ENCODE data around the gene ZNF507.

The ZNF507 gene

DNA sequence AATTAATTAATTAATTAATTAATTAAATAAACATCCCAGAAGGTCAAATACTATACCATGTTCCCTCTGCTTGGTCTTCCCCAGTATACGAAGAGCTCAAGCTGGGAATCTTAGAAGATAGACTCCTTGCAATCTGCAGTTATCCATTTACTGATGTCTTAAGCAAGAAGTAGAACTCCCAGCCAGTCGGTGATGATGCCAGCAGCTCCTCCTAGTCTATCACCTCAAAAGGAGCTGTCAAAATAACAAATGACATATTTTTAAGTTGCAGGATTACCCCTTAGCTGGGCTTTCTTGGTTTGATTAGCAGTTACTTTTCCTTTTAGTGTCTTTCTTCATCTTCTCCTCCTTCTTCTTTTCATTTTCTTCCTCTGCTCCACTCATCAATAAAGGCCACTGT lies 6.0 kb upstream of the ZNF507 start:
- in situ Hi-C loops (cut with MboI; ENCODE audit: low pct_unique_long_range_greater_than_20kb, low sequenced_read_pairs, unreplicated experiment) = no loop called here
- TF ChIP-seq, protein P1, sequence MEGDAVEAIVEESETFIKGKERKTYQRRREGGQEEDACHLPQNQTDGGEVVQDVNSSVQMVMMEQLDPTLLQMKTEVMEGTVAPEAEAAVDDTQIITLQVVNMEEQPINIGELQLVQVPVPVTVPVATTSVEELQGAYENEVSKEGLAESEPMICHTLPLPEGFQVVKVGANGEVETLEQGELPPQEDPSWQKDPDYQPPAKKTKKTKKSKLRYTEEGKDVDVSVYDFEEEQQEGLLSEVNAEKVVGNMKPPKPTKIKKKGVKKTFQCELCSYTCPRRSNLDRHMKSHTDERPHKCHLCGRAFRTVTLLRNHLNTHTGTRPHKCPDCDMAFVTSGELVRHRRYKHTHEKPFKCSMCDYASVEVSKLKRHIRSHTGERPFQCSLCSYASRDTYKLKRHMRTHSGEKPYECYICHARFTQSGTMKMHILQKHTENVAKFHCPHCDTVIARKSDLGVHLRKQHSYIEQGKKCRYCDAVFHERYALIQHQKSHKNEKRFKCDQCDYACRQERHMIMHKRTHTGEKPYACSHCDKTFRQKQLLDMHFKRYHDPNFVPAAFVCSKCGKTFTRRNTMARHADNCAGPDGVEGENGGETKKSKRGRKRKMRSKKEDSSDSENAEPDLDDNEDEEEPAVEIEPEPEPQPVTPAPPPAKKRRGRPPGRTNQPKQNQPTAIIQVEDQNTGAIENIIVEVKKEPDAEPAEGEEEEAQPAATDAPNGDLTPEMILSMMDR (IDR thresholded peaks at IDR 0.05; ENCODE audit: extremely low read depth, insufficient read depth, missing control alignments) = no peak
- DNase-seq (ENCODE audit: low spot score) = no peak

DNA sequence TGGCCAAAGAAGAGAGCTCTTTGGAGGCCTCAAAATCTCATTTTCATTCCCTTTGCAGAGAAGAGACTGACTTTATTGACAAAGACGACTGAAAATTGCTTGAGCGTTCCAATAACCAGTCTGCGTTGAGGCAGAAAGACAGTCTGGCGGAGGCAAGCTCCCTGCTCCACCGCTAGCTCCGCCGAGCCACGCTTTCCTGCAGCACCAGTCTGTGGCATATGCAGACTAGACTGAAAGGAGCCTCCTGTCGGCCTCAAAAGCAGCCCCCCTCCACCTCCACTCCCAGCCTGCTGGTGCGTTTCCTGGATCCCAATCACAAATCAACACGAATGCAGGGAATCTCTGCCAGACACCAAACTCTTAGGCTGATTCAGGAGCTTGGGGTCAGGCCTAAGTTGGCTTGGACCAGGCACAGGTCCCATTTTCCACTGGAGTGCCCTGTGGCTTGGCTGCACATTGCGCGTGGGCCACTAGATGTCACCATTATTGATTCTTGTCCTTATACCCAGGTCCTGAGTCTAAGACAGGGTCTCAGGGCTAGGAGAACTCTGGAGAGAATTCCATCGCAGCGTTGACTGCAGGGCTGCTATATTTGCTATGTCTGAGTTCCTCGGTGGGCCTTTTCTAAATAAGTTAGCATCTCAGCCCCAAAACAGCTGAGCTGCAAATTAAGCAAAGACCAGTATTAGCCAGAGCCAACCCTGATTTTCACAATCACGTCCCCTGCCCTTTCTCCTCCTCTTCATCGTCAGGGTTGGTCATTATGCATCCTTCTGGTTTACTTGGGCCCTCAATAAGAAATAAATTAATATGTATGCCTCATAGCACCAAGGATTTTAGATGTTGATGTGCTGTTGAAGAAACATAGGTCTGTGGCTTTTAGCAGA lies 5.2 kb upstream of the ZNF507 start:
- TF ChIP-seq, protein P1 (IDR thresholded peaks at IDR 0.05; ENCODE audit: extremely low read depth, insufficient read depth, missing control alignments) = peak; percentile 84
- DNase-seq (ENCODE audit: low spot score) = peak; percentile 61
- in situ Hi-C loops (cut with MboI; ENCODE audit: low pct_unique_long_range_greater_than_20kb, low sequenced_read_pairs, unreplicated experiment) = no loop called here

DNA sequence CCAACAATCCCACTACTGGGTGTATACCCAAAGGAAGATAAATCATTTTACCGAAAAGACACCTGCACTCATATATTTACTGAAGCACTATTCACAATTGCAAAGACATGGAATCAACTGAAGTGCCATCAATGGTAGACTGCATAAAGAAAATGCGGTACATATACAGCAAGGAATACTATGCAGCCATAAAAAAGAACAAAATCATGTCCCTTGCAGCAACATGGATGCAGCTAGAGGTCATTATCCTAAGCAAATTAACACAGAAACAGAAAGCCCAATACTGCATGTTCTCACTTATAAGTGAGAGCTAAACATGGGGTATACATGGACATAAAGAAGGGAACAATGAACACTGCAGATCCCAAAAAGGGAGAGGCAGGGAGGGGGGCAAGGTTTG lies 2.7 kb upstream of the ZNF507 start:
- in situ Hi-C loops (cut with MboI; ENCODE audit: low pct_unique_long_range_greater_than_20kb, low sequenced_read_pairs, unreplicated experiment) = no loop called here
- no peak for DNase-seq (ENCODE audit: low spot score)
- TF ChIP-seq, protein P1 (IDR thresholded peaks at IDR 0.05; ENCODE audit: extremely low read depth, insufficient read depth, missing control alignments) = no peak

DNA sequence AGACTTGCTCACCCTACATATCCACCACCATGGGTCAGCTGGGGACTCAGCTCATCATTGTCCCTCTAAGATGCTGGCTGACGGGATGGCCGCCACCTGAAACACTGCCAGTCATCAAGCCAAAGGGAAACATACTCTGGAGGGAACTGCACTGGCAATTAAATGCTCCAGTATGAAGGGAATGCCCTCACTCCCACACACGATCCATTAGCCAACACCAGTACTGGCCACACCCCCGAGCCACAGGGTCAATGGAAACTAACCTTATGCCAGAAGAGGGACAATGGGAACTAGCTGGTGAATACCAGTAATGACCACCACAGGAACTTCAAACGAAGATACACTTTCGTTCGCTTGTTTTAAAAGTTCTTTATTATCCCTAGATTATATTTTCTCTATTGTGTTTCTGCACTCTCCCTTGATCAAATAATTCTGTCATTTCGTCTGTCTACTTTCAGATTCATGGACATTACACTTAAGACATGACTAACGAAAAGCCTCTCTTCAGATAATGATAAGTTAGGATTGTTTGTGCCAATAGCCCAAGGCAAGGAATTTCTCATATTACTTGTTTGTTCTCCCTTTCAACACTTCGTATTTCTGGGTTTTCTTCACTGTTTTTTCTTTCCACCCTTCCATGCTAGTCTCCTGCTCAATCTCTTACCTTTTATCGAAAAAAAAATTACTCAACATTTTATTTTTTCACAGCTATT lies 1.7 kb upstream of the ZNF507 start:
- TF ChIP-seq, protein P1 (IDR thresholded peaks at IDR 0.05; ENCODE audit: extremely low read depth, insufficient read depth, missing control alignments) = no peak
- no peak for DNase-seq (ENCODE audit: low spot score)
- in situ Hi-C loops (cut with MboI; ENCODE audit: low pct_unique_long_range_greater_than_20kb, low sequenced_read_pairs, unreplicated experiment) = no loop called here

DNA sequence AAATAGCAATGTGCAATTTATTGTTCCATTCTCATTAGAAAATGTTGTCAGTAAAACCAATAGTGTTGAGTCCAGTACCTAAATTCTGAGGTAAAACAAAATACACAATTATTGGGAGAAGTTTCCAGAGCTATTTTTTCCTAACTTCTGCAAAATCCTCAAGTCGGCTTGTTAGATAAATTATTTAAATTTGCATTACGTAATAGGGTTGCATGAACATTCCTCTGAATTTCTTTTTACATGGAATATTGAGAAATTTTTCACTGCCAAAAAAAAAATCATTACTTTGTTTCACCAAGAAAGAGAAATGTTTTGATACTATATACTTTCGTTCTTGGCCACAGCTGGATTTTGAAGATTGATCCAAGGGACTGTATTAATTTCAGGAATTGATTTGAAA lies 1.5 kb downstream of the ZNF507 start:
- TF ChIP-seq, protein P1 (IDR thresholded peaks at IDR 0.05; ENCODE audit: extremely low read depth, insufficient read depth, missing control alignments) = no peak
- in situ Hi-C loops (cut with MboI; ENCODE audit: low pct_unique_long_range_greater_than_20kb, low sequenced_read_pairs, unreplicated experiment) = no loop called here
- no peak for DNase-seq (ENCODE audit: low spot score)

DNA sequence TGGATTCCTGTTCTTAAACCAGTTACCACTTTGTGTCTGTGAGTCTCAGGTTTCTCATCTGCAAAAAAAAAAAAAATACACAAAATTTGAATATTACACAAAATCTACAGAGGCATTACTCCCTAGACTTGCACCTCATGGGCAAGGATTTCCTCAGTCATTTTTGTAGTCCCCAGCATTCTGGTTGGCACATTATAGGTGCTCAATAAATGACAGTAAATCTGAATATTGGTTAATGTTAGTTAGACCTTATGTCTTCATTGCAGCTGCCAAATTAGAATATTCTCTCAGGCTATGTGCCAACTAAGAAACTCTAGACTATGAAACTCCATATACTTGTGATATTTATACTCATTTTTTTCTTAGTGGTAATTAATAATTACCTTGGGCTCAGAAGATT lies 2.2 kb downstream of the ZNF507 start:
- in situ Hi-C loops (cut with MboI; ENCODE audit: low pct_unique_long_range_greater_than_20kb, low sequenced_read_pairs, unreplicated experiment) = no loop called here
- TF ChIP-seq, protein P1 (IDR thresholded peaks at IDR 0.05; ENCODE audit: extremely low read depth, insufficient read depth, missing control alignments) = no peak
- no peak for DNase-seq (ENCODE audit: low spot score)

Data from GM13977 (cell line).